NCI-H526 (cell line): ENCODE data around the gene PARN.
A peak's percentile ranks its signal among the peaks of the same experiment; 100 is the strongest.
"Not testable (repeated sequence)": the region's sequence is repeated elsewhere in the genome, so short reads cannot be mapped to it uniquely, and the experiment has no call there.

Source experiments
- DNase-seq, 2 experiments: peaks; one replicate each; lab custom pipeline; 2025; lab: John Stamatoyannopoulos, UW

The PARN gene

DNA sequence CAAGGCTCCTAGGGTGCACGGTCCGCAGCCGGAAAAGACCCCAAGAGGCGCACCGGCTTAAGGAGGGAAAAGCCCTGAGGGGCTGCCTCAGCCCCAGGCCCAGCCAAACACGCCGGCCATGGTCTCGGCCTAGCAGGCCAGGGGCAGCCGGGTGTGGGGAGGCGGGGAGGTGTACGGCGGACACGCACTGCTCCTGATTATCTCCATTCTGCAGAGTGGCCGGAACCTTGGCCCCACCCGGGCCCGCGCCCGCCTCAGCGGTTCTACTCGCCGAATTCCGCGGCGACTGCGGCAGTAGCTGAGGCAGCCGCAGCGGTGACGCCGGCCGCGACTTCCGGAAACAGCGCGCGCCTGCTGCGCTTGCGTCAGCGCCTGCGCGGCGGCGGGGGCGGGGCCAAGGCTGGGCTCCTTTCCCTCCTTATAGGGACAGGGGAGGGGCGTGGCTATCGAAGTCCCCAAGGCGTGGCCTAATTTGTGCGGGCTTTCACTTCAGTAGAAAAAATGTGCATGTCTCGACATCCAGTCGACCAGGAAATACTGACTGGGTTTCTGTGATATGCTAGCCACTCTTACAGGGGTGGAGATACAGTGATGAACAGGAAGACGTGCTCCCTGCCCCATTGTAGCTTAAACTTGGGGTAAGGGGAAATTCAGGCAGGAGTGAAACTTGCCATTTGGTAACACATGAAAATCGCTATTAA, at the start of gene PARN:
PARN (minus strand) TSS at position 342 of the 701 bp plus-strand sequence; CDS start at position 207, 135 bp downstream.
- DNase-seq = peak; percentile 88 to 98

GRCh38 chr16:14678748-14679497, 48.9 kb upstream of the PARN start:
- DNase-seq = no peak

DNA sequence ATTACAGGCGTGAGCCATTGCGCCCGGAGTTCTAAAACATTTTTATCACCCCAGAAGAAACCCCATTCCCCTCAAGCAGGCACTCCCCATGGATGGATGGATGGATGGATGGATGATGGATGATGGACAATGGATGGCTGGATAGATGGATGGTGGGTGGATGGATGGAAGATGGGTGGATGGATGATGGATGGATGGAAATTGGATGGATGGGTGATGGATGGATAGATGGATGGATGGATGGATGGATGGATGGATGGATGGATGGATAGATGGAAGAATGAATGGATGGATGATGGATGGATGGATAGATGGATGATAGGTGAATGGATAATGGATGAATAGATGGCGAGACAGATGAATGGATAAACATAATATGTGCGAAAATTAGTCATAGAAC, 47.6 kb upstream of the PARN start:
- DNase-seq = no peak

DNA sequence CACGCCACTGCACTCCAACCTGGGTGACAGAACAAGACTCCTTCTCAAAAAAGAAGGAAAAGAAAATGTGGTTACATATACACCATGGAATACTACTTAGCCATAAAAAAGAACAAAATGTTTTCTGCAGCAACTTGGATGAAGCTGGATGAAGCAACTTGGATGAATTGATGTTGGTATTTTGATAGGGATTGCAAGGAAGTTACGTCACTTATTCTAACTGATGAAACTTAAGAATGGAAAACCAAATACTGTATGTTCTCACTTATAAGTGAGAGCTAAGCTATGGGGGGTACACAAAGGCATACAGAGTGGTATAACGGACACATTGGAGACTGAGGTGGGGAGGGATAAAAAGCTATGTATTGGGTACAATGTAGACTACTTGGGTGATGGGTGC, 46.6 kb upstream of the PARN start:
- DNase-seq = no peak

DNA sequence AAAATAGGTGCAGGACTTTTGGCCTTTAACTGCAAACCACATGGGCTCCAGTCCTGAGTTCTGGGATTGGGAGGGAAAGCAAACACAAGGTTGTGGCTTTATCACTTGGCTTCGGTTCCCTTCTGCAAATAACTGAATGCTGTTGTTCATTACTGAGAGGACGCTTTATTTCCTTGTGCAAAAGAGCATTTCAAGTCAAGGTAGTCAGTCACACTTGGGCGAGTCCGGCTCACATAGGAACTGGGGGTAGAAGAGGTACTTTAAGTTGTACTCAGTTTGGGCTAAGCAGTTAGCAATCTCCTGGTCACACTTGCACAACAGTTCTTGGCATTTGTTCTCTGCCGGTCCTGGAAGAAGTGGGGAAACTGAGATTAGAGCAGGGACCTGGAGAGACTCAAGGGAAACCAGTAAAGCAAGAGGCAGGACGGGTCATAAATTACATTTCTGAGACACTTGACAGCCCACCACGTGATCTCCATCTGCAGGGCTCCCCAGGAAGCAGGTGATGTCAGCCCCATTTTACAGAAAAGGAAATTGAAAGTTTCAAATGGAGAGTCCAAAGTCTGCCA, 42.4 kb upstream of the PARN start:
- no peak for DNase-seq

DNA sequence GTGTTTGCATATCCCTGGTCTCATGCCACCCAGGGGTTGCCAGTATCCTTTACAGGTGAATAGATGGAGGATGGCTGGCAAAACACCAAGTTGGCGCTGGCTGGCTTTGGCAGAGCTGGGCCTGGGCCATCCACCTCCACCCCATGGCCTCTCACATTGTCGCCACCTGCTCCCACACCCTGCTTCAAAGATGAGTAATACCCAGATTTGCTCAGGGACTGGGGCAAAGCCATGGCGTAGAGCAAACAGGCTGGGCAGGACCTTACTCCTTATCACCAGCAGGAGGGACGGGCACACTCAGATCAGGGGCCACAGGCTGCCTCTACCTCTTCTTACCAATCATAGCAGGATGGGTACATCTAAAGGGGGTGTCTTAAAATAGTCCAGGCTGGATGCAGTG, 39.7 kb upstream of the PARN start:
- no peak for DNase-seq

DNA sequence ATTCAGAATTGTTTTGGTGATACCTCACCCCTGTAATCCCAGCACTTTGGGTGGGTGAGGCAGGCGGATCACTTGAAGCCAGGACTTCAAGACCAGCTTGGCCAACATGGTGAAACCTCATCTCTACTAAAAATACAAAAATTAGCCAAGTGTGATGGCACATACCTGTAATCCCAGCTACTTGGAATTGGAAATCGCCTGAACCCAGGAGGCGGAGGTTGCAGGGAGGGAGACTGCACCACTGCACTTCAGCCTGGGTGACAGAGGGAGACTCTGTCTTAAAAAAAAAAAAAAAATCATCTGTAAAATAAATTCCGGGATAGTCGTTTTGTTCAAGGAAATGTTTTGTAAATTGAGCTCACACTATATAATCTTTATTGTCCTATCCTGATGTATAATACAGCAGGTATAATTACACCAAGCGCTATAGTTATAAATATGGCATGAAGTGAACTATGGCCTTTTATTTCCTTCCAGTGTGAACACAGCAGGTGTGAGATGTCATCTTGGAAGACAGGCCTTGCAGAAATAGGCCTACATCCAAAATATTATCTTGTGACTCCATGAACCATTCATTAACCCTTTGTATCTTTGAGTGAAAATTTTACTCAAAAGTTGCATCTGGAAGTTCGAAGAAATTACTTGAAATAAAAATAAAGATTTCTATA, 38.6 kb upstream of the PARN start:
- no peak for DNase-seq

GRCh38 chr16:14667347-14668266, 37.5 kb upstream of the PARN start:
- DNase-seq = no peak

DNA sequence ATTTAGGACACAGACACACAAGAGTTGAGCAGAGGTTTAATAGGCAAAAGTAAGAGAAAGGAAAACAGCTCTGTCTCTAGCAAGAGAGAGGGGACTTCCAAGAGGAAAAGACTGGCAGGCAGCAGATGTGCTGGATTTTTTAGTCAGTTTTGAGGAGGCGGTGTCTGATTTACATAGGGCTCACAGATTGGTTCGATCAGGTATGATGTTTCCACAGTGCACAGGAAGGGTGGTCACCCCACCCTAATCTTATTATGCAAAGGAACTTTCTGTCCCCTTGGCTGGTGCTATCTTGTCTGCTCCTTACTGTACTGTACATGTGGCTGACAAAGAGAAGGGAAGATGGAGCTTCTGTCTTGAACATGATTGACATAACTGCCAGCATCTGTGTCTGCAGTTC, 28.0 kb upstream of the PARN start:
- DNase-seq = peak in 1 of 2 experiments; percentile 16

GRCh38 chr16:14652726-14653125, 22.7 kb upstream of the PARN start:
- DNase-seq = no peak

DNA sequence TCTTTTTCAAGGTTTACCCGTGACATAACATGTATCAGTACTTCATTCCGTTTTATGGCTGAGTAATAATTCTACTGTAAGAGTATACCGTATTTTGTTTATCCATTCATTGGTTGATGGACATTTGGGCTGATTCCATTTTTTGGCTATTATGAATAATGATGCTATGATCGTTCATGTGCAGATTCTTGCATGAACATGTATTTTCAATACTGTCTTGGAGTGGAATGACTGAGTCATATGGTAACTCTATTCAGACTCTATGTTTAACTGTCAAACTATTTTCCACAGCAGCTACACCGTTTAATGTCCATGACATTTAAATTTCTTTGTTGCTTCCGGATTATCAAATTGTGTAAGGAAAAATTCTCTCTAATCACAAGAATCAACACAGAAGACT, 20.6 kb upstream of the PARN start:
- DNase-seq = no peak

GRCh38 chr16:14649816-14650215, 19.8 kb upstream of the PARN start:
- no peak for DNase-seq

GRCh38 chr16:14641926-14642325, 11.9 kb upstream of the PARN start:
- DNase-seq = no peak

DNA sequence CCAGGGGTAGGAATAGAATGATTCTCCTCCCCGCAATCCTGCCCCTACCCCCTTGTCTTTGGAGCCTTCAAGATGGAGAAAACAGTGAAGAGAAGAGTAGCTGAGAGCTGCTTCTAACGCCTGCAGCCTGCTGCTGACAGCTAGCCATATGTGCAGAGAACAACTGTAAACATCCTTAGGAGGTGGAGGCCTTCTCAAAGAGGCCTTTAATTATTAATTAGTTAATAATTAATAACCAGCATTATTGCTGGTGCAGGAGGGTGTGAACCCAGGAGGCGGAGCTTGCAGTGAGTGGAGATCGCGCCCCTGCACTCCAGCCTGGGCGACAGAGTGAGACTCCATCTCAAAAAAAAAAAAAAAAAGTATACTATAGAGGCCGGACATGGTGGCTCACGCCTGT, 11.1 kb upstream of the PARN start:
- DNase-seq = no peak

DNA sequence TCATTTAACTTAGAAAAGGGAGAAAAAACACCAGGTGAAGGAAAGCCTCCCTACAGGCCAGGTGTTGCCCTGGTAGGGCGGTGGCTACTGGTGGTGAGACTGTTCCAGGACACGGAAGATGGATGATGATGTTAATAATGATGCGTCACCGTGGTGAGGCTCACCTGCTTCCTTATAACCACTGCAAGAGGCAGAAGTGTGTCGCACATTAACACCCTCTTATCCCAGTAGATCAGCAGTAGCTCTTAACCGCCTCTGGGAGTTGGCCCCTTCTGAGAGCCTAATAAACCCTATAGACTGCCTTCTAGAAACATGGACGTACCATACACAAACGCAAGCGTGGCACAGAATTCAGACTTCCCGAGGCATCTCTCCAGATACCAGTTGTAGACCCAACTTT, 10.5 kb upstream of the PARN start:
- no peak for DNase-seq

DNA sequence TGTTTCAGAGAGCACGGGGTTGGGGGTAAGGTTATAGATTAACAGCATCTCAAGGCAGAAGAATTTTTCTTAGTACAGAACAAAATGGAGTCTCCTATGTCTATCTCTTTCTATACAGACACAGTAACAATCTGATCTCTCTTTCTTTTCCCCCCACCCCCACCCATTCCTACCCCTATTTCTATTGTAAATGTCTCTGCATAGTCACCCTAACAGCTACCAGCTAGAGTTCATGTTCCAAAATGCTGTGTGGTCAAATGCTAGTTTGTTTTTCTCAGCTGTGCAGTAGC, 6.8 kb upstream of the PARN start:
- DNase-seq = not testable (repeated sequence)

DNA sequence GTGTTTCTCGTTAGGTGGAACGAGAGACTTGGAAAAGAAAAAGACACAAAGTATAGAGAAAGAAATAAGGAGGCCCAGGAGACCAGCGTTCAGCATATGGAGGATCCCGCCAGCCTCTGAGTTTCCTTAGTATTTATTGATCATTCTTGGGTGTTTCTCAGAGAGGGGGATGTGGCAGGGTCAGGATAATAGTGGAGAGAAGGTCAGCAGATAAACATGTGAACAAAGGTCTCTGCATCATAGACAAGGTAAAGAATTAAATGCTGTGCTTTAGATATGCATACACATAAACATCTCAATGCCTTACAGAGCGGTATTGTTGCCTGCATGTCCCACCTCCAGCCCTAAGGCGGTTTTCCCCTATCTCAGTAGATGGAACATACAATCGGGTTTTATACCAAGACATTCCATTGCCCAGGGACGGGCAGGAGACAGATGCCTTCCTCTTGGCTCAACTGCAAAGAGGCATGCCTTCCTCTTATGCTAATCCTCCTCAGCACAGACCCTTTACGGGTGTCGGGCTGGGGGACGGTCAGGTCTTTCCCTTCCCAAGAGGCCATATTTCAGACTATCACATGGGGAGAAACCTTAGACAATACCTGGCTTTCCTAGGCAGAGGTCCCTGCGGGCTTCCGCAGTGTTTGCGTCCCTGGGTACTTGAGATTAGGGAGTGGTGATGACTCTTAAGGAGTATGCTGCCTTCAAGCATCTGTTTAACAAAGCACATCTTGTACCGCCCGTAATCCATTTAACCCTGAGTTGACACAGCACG, 6.3 kb upstream of the PARN start:
- not testable (repeated sequence) for DNase-seq

- DNase-seq = no peak
Measured at GRCh38 chr16:14635395-14636165, 5.5 kb upstream of the PARN start.

DNA sequence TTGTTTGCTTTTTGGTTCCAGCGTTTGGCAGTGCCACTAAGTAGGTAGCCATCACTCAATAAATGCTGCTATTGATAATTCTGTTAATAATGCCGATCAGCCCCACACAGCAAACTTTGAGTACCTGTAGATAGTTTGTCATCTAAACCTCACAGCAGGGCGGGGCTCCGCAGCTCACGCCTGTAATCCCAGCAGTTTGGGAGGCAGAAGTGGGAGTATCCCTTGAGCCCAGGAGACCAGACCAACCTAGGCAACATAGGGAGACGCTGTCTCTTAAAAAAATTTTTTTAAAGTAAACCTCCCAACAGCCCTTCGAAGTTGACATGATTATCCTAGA, 4.3 kb upstream of the PARN start:
- no peak for DNase-seq
